ENCODE data around the gene SLC8B1. TPM values are rescaled to one million over a fixed set of nuclear protein-coding genes. Genes with fewer than 3 reads are reported as not detected.

Gene SLC8B1
- total RNA-seq, 1 donor from 2014 or later: 19.1 TPM

- Mint-ChIP-seq H3K4me1 (peaks cover 13% of the 10 kb centered on the region), H3K27me3 (ENCODE audit: low read depth) (no peaks in the 10 kb centered on the region)
These were observed 37.1 kb downstream of the SLC8B1 start for GRCh38 chr12:113297621-113298471.

GRCh38 chr12:113297214-113297587 is 37.7 kb downstream of the SLC8B1 start:
- Mint-ChIP-seq H3K27ac (no peak overlapping the region), H3K36me3 (peaks cover 10% of the 10 kb centered on the region), H3K4me3 (no peak overlapping the region)

More at GRCh38 chr12:113297621-113298471, 37.1 kb downstream of the SLC8B1 start:
- Mint-ChIP-seq H3K9me3 (no peaks in the 10 kb centered on the region), H3K4me3 (no peak overlapping the region), H3K36me3 (peaks cover 10% of the 10 kb centered on the region), H3K27ac (no peak overlapping the region)
- TF ChIP-seq, protein P1, sequence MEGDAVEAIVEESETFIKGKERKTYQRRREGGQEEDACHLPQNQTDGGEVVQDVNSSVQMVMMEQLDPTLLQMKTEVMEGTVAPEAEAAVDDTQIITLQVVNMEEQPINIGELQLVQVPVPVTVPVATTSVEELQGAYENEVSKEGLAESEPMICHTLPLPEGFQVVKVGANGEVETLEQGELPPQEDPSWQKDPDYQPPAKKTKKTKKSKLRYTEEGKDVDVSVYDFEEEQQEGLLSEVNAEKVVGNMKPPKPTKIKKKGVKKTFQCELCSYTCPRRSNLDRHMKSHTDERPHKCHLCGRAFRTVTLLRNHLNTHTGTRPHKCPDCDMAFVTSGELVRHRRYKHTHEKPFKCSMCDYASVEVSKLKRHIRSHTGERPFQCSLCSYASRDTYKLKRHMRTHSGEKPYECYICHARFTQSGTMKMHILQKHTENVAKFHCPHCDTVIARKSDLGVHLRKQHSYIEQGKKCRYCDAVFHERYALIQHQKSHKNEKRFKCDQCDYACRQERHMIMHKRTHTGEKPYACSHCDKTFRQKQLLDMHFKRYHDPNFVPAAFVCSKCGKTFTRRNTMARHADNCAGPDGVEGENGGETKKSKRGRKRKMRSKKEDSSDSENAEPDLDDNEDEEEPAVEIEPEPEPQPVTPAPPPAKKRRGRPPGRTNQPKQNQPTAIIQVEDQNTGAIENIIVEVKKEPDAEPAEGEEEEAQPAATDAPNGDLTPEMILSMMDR (IDR thresholded peaks at IDR 0.05; ENCODE audit: unreplicated experiment): no peak
- DNase-seq (ENCODE audit: low spot score in 2 of 2, unreplicated experiment in 2 of 2): no peak

GRCh38 chr12:113296557-113297213 is 38.2 kb downstream of the SLC8B1 start:
- H3K9me3 Mint-ChIP-seq: no peaks in the 10 kb centered on the region
- TF ChIP-seq, protein P1 (IDR thresholded peaks at IDR 0.05; ENCODE audit: unreplicated experiment): no peak
- H3K27me3 Mint-ChIP-seq (ENCODE audit: low read depth): no peaks in the 10 kb centered on the region
- H3K36me3 Mint-ChIP-seq: peaks cover 11% of the 10 kb centered on the region
- DNase-seq (ENCODE audit: low spot score in 2 of 2, unreplicated experiment in 2 of 2): no peak
- H3K4me1 Mint-ChIP-seq: peaks cover 13% of the 10 kb centered on the region
- H3K4me3 Mint-ChIP-seq: no peak overlapping the region
- H3K27ac Mint-ChIP-seq: no peak overlapping the region

More at GRCh38 chr12:113297214-113297587, 37.7 kb downstream of the SLC8B1 start:
- Mint-ChIP-seq H3K4me1 (peaks cover 13% of the 10 kb centered on the region), H3K27me3 (ENCODE audit: low read depth) (no peaks in the 10 kb centered on the region), H3K9me3 (no peaks in the 10 kb centered on the region)
- TF ChIP-seq, protein P1 (IDR thresholded peaks at IDR 0.05; ENCODE audit: unreplicated experiment): no peak
- DNase-seq (ENCODE audit: low spot score in 2 of 2, unreplicated experiment in 2 of 2): no peak

- no peak for DNase-seq (ENCODE audit: low spot score in 2 of 2, unreplicated experiment in 2 of 2)
- Mint-ChIP-seq H3K36me3 (peaks cover 15% of the 10 kb centered on the region), H3K9me3 (no peaks in the 10 kb centered on the region), H3K4me3 (no peak overlapping the region), H3K27me3 (ENCODE audit: low read depth) (no peaks in the 10 kb centered on the region), H3K27ac (no peak overlapping the region), H3K4me1 (peaks cover 13% of the 10 kb centered on the region)
- TF ChIP-seq, protein P1 (IDR thresholded peaks at IDR 0.05; ENCODE audit: unreplicated experiment): no peak
These were observed 38.9 kb downstream of the SLC8B1 start for GRCh38 chr12:113295886-113296556.

- TF ChIP-seq, protein P1 (IDR thresholded peaks at IDR 0.05; ENCODE audit: unreplicated experiment): no peak
- H3K27me3 Mint-ChIP-seq (ENCODE audit: low read depth): no peaks in the 10 kb centered on the region
- H3K36me3 Mint-ChIP-seq: peaks cover 15% of the 10 kb centered on the region
- H3K9me3 Mint-ChIP-seq: no peaks in the 10 kb centered on the region
- H3K4me1 Mint-ChIP-seq: no peaks in the 10 kb centered on the region
- no peak overlapping the region for H3K4me3 Mint-ChIP-seq
- no peak for DNase-seq (ENCODE audit: low spot score in 2 of 2, unreplicated experiment in 2 of 2)
- H3K27ac Mint-ChIP-seq: no peak overlapping the region
These were observed 41.8 kb downstream of the SLC8B1 start for GRCh38 chr12:113293100-113293499.

All from mesothelial cell of epicardium (in vitro differentiated cells).